Mammary epithelial cell (primary cell): ENCODE measurements around the gene MKI67.

Experiments used
- EZH2 ChIP-seq: IDR thresholded peaks from 2 replicates; pipeline ENCODE4 v1.6.1; 2012; ENCODE audit warnings: low read length, inconsistent platforms, borderline replicate concordance
- TF ChIP-seq, protein P1 (sequence below), 2 donors: IDR thresholded peaks in 1 of 2; conservative IDR thresholded peaks in 1 of 2; 2 replicates each; pipeline ENCODE4 v1.5.1; 2011 to 2012; ENCODE audit warnings: inconsistent platforms in 2 of 2, low read length in 2 of 2, mild to moderate bottlenecking in 2 of 2, control low read depth in 1 of 2, low read depth in 1 of 2; ENCODE audit not compliant: insufficient read depth in 1 of 2; ENCODE audit errors: extremely low read depth in 1 of 2

DNA sequence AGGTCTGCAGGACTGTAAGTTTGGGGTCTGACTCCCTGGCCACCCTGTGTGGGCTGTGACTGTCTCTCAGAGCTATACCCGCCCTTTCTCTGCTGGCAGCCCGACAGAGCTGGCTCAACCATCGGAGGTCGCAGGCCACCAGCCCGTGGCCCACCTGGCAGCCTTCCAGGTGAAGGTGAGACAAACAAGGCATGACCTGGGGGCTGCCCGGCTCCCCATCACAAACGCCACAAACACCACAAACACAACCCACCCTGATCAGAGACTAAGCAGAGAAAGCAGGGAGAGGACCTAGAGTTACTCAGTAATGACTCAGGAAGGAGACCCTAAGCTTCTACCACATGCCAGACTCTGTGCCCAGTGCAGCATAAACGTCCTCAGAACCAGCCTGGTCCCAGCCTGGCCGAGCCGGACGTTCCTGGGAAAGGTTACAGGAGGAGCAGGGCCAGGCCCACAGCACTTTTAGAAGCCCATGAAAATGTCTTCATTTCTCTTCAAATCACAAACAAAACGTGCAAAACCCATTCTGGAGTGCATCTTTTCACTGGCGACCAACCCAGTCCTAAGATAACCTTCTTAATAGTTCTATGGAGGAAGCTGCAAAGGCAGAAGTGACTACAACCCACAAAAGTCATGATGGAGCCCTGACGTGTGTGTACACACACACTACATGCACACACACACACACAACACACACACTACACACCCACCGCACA is 66.8 kb downstream of the MKI67 start:
- TF ChIP-seq, protein P1, sequence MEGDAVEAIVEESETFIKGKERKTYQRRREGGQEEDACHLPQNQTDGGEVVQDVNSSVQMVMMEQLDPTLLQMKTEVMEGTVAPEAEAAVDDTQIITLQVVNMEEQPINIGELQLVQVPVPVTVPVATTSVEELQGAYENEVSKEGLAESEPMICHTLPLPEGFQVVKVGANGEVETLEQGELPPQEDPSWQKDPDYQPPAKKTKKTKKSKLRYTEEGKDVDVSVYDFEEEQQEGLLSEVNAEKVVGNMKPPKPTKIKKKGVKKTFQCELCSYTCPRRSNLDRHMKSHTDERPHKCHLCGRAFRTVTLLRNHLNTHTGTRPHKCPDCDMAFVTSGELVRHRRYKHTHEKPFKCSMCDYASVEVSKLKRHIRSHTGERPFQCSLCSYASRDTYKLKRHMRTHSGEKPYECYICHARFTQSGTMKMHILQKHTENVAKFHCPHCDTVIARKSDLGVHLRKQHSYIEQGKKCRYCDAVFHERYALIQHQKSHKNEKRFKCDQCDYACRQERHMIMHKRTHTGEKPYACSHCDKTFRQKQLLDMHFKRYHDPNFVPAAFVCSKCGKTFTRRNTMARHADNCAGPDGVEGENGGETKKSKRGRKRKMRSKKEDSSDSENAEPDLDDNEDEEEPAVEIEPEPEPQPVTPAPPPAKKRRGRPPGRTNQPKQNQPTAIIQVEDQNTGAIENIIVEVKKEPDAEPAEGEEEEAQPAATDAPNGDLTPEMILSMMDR (conservative IDR thresholded peaks at IDR 0.05 in 1 of 2, IDR thresholded peaks at IDR 0.05 in 1 of 2; ENCODE audit: extremely low read depth in 1 of 2, insufficient read depth in 1 of 2, low read depth in 1 of 2, low read length in 2 of 2): no peak
- no peak for TF ChIP-seq EZH2
